Breast epithelium (tissue), 3 donors: Measurements from ENCODE around the gene HTR3B.

Experiments used
- CTCF ChIP-seq, 3 donors: fragments of 450-650 bp; IDR thresholded peaks; one replicate each; pipeline ENCODE4 v1.5.1; 2016 to 2017; ENCODE audit warnings: antibody characterized with exemption in 3 of 3, mild to moderate bottlenecking in 3 of 3, moderate library complexity in 3 of 3
- POLR2A ChIP-seq: fragments of 450-650 bp; IDR thresholded peaks from one replicate; pipeline ENCODE4 v1.6.1; 2016; ENCODE audit warnings: antibody characterized with exemption, mild to moderate bottlenecking, moderate library complexity
- POLR2AphosphoS5 ChIP-seq, 3 donors: sonication (generic); formaldehyde crosslinking; IDR thresholded peaks; one replicate each; pipeline ENCODE4 v1.6.1; 2017; ENCODE audit warnings: antibody characterized with exemption in 3 of 3

DNA sequence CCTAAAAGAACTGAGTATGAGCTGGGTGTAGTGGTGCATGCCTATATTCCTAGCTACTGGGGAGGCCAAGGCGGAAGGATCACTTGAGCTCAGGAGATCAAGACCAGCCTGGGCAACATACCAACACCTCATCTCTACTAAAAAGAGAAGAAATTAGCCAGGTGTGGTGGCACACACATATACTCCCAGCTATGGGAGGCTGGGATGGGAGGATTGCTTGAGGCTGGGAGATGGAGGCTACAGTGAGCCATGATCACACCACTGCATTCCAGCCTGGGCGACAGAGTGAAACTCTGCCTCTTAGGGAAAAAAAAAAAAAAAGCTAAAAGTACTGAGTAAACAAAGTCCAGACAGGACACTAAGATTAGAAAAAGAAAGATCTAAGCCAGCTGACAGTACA, 3.5 kb upstream of the HTR3B start:
- TF ChIP-seq CTCF (IDR thresholded peaks at IDR 0.05) (no peak), POLR2A (no peak), POLR2AphosphoS5 (IDR thresholded peaks at IDR 0.05) (no peak)
